GM12872 (cell line): ENCODE data around the gene ZNF148.

Experiments used
- TF ChIP-seq, protein P1 (sequence below): IDR thresholded peaks from 3 replicates; pipeline ENCODE4 v1.5.1; 2011; ENCODE audit warnings: low read depth, mild to moderate bottlenecking, low read length, moderate library complexity; ENCODE audit not compliant: insufficient read depth

Gene ZNF148

DNA sequence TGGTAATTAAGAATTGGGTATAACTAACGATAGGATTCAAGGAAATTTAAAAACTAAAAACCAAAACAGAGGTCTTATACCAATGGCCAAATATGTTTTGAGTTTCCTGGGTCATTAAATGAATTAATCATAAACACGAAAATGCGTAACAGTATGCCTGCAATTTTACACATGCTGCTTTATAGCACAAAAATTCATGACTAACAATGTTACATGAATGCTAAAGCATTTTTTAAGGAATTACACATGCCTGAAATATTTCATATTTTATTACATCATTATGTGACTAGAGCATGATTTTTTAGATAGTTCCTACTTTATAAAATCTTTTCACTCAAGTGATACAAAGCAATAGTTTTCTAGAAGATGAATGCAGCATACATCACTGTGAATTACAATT is 74.7 kb downstream of the ZNF148 start:
- TF ChIP-seq, protein P1, sequence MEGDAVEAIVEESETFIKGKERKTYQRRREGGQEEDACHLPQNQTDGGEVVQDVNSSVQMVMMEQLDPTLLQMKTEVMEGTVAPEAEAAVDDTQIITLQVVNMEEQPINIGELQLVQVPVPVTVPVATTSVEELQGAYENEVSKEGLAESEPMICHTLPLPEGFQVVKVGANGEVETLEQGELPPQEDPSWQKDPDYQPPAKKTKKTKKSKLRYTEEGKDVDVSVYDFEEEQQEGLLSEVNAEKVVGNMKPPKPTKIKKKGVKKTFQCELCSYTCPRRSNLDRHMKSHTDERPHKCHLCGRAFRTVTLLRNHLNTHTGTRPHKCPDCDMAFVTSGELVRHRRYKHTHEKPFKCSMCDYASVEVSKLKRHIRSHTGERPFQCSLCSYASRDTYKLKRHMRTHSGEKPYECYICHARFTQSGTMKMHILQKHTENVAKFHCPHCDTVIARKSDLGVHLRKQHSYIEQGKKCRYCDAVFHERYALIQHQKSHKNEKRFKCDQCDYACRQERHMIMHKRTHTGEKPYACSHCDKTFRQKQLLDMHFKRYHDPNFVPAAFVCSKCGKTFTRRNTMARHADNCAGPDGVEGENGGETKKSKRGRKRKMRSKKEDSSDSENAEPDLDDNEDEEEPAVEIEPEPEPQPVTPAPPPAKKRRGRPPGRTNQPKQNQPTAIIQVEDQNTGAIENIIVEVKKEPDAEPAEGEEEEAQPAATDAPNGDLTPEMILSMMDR, result no peak

DNA sequence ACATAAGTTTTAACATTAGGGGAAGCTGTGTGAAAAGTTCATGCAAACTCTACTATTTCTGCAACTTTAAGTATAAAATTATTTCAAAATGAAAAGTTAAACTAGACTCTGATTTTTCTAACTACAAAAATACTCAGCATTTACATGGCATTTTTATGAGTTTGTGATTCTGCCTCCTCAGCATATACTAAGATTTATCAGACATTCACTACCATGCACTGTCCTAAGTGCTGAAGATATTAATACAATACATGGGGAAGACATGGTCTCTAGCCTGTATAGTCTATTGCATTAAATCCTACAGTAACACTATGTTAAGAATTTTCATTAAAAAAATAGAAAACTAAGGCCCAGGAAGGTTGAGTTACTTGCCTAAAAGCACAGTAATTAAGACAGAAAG is 80.7 kb downstream of the ZNF148 start:
- TF ChIP-seq, protein P1, result no peak

DNA sequence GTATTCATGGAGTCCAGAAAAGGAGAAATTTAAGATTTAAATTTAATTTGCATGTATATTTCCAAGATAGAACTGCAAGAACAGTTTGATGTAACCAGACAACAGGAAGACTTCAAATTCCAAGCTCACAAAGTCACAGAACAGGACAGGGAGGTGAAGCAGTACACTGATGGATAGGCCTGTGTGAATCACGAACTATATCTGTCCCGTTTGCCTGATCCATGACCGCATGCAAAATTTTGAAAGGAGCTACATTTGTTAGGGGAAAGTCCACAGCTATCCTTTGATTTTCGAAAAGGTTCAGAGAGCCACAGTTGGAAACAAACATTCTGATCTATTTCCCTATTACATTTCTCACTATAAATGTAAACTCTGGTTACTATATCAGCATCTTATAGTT is 83.1 kb downstream of the ZNF148 start:
- TF ChIP-seq, protein P1, result no peak

DNA sequence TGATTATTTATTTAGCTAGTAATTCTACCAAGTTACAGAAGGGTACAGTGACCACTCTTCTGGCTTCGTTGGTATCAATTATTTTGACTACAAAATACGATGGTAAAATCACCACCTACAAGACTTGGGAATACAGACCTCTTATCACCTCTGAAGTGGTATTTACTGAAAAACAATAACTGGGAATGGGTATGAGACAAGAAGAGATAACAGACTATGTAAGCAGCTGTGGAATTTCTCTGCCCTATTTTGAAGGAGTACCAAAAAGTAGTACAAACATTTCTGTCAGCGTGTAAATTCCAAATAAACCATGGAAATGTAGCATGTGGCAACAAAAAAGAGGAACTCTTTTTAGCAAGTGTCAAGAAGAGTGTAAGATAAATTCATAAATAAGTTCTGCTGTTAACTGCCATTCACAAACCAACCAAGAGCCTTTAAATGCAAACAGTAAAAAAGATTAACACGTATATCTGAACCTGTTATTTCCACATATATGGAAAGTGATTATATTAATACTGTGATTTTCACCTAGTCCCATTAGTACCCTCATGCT is 85.6 kb downstream of the ZNF148 start:
- TF ChIP-seq, protein P1, result no peak

- TF ChIP-seq, protein P1, result no peak
Observed at GRCh38 chr3:125287248-125287647, 87.9 kb downstream of the ZNF148 start.

GRCh38 chr3:125281381-125281780 is 93.7 kb downstream of the ZNF148 start:
- TF ChIP-seq, protein P1, result no peak

- TF ChIP-seq, protein P1, result no peak
Observed at GRCh38 chr3:125280668-125281361, 94.3 kb downstream of the ZNF148 start.
